H1 (cell line): Measurements from ENCODE around the gene PPP1R10. TPM values are rescaled to one million over a fixed set of nuclear protein-coding genes. Genes with fewer than 3 reads are reported as not detected.

ENCODE experiments used
- CHD1 ChIP-seq: IDR thresholded peaks from 2 replicates; pipeline ENCODE4 v1.6.1; 2012; ENCODE audit warnings: low read depth, low read length, improper control_type of control experiment
- KDM5A ChIP-seq: fragments of 200-600 bp; IDR thresholded peaks from 2 replicates; pipeline ENCODE4 v1.7.1; 2012; ENCODE audit warnings: mild to moderate bottlenecking, low read length, inconsistent platforms, mixed read lengths
- NRF1 ChIP-seq: IDR thresholded peaks from 2 replicates; pipeline ENCODE4 v1.6.1; 2011; ENCODE audit warnings: mild to moderate bottlenecking, low read depth, low read length, improper control_type of control experiment
- RFX5 ChIP-seq: IDR thresholded peaks from 2 replicates; pipeline ENCODE4 v1.6.1; 2011; ENCODE audit warnings: low read depth, low read length, improper control_type of control experiment, borderline replicate concordance
- RXRA ChIP-seq: IDR thresholded peaks from 2 replicates; pipeline ENCODE4 v1.6.1; 2011; ENCODE audit warnings: low read depth, mild to moderate bottlenecking, low read length, moderate library complexity; ENCODE audit not compliant: insufficient read depth
- SIN3A ChIP-seq, 2 experiments: IDR thresholded peaks in 1 of 2; conservative IDR thresholded peaks in 1 of 2; 2 replicates each; pipeline ENCODE4 v1.6.1; 2011 to 2012; ENCODE audit warnings: low read length in 2 of 2, improper control_type of control experiment in 1 of 2, low read depth in 1 of 2, mild to moderate bottlenecking in 1 of 2
- SIX5 ChIP-seq: IDR thresholded peaks from 2 replicates; pipeline ENCODE4 v1.6.1; 2011; ENCODE audit warnings: mild to moderate bottlenecking, low read depth, low read length
- TAF1 ChIP-seq: IDR thresholded peaks from 2 replicates; pipeline ENCODE4 v1.6.1; 2011; ENCODE audit warnings: mild to moderate bottlenecking, low read depth, low read length
- polyA plus RNA-seq, 7 experiments: library from polyadenylated mRNA; depleted of rRNA in 3 of 7; stranded (reverse) in 5 of 7; unstranded in 2 of 7; fragments of >200 nt in 5 of 7; fragments of 200-250 nt in 2 of 7; gene quantifications; 1 replicate in 5 of 7; 2 replicates in 1 of 7; 4 replicates in 1 of 7; pipeline versions ENCODE4 v1.2.1 to v1.2.3, GENCODE V29; 2011 to 2013; ENCODE audit warnings: missing spikeins in 2 of 7, mixed read lengths in 2 of 7
- total RNA-seq: library from RNA; stranded (reverse); fragmentation: NEBNext Ultra II Directional; extraction: Animal tissue kit (Norgen Biotek cat#: 25700); gene quantifications from 2 replicates; pipeline ENCODE4 v1.2.1, GENCODE V29; 2021
- TF ChIP-seq, protein P1 (sequence below): IDR thresholded peaks from 2 replicates; pipeline ENCODE4 v1.6.1; 2012; ENCODE audit warnings: low read length, inconsistent platforms

PPP1R10 gene
- total and polyA plus RNA-seq, 2 of the 8 experiments (the other 6 are each of a cell fraction or from before 2014, with no cell fraction given) = 23.9 to 89.1 TPM

DNA sequence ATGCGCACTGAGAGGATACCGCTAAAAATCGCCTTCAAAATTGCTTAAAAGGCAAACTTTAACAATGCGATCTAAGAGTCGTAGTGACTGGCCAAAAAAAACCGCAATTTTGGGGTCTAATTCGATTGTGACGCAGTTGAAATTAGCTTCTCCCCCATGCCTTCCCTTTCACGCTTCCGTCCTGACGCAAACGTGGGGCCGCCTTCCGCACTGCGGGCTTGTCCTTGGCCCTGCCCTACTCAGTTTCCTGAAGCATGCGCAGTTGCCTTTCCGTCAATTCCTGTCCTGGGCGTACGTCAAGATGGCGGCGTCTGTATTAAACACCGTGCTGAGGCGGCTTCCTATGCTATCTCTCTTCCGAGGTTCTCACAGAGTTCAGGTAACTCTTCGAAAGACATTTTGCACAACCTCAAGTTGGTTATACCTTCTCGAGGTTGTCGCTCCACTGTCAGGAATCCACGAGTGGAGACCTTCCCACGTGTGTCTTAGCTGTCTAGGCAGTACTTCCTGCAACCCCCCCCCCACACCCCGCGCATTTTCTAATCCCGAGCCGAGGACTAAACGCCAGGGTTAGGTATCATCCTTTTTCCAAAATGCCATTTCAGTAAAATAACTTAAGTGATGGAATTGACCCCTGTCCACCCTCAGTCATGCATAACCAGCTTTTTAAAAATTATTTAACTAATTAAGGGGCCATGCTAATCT is 674 bp upstream of the PPP1R10 start, which contains the start of gene MRPS18B (continued):
- TF ChIP-seq, protein P1, sequence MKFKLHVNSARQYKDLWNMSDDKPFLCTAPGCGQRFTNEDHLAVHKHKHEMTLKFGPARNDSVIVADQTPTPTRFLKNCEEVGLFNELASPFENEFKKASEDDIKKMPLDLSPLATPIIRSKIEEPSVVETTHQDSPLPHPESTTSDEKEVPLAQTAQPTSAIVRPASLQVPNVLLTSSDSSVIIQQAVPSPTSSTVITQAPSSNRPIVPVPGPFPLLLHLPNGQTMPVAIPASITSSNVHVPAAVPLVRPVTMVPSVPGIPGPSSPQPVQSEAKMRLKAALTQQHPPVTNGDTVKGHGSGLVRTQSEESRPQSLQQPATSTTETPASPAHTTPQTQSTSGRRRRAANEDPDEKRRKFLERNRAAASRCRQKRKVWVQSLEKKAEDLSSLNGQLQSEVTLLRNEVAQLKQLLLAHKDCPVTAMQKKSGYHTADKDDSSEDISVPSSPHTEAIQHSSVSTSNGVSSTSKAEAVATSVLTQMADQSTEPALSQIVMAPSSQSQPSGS = no peak
- TF ChIP-seq SIN3A (conservative IDR thresholded peaks at IDR 0.05 in 1 of 2, IDR thresholded peaks at IDR 0.05 in 1 of 2; ENCODE audit: low read depth in 1 of 2, low read length in 2 of 2) = peak; percentile 96 to 98
- no peak for TF ChIP-seq RFX5
- TF ChIP-seq RXRA = no peak
- TF ChIP-seq CHD1 = peak; percentile 14; the same call in 1 of the 2 replicates
- peak; percentile 56 for TF ChIP-seq NRF1
- TF ChIP-seq KDM5A = peak; percentile 87
- TF ChIP-seq SIX5 = no peak
- peak; percentile 64; the same call in 1 of the 2 replicates for TF ChIP-seq TAF1
